Neural progenitor cell (in vitro differentiated cells): ENCODE measurements around the gene CDH18. TPM values are rescaled to one million over a fixed set of nuclear protein-coding genes. Genes with fewer than 3 reads are reported as not detected.

Experiments
- DNase-seq: peaks from one replicate; pipeline ENCODE4 v3.0.0-alpha.2; 2016; ENCODE audit warnings: low spot score
- H2AFZ ChIP-seq: fragments of 200-600 bp; sonication (generic); replicated peaks from 2 replicates; pipeline ENCODE4 v1.6.1; 2016; ENCODE audit warnings: antibody characterized with exemption
- H3F3A ChIP-seq: fragments of 200-600 bp; sonication (generic); 2 replicates; pipeline ENCODE4 v1.6.1; 2016; ENCODE audit warnings: antibody characterized with exemption, low read depth
- H3K27ac ChIP-seq: fragments of 200-600 bp; sonication (generic); 2 replicates; pipeline ENCODE4 v1.5.1; 2016; ENCODE audit warnings: mild to moderate bottlenecking
- H3K27me3 ChIP-seq: fragments of 200-600 bp; sonication (generic); 2 replicates; pipeline ENCODE4 v1.6.1; 2016; ENCODE audit warnings: mild to moderate bottlenecking, moderate library complexity
- H3K36me3 ChIP-seq: fragments of 200-600 bp; sonication (generic); 2 replicates; pipeline ENCODE4 v1.5.1; 2016
- H3K4me1 ChIP-seq: fragments of 200-600 bp; sonication (generic); 2 replicates; pipeline ENCODE4 v1.6.1; 2016; ENCODE audit warnings: mixed run types
- H3K4me2 ChIP-seq: fragments of 200-600 bp; sonication (generic); 2 replicates; pipeline ENCODE4 v1.6.1; 2016
- H3K4me3 ChIP-seq: fragments of 200-600 bp; sonication (generic); 2 replicates; pipeline ENCODE4 v1.5.1; 2016
- H3K79me2 ChIP-seq: fragments of 200-600 bp; sonication (generic); 2 replicates; pipeline ENCODE4 v1.6.1; 2016; ENCODE audit warnings: low read depth
- H3K9ac ChIP-seq: fragments of 200-600 bp; sonication (generic); 2 replicates; pipeline ENCODE4 v1.6.1; 2016
- H3K9me3 ChIP-seq: fragments of 200-600 bp; sonication (generic); 2 replicates; pipeline ENCODE4 v1.5.1; 2016; ENCODE audit warnings: low read depth
- H4K20me1 ChIP-seq: fragments of 200-600 bp; sonication (generic); 2 replicates; pipeline ENCODE4 v1.6.1; 2016; ENCODE audit warnings: low read depth
- H3K27ac Mint-ChIP-seq: 3 replicates; pipeline ENCODE4 v1.8.0; 2021; ENCODE audit warnings: mixed read lengths
- H3K27me3 Mint-ChIP-seq: 2 replicates; pipeline ENCODE4 v1.8.0; 2022; ENCODE audit warnings: low read depth, mild to moderate bottlenecking, inconsistent platforms, moderate library complexity, mixed read lengths; ENCODE audit not compliant: insufficient read depth
- H3K36me3 Mint-ChIP-seq: 3 replicates; pipeline ENCODE4 v1.8.0; 2021; ENCODE audit warnings: mixed read lengths
- H3K4me1 Mint-ChIP-seq: 3 replicates; pipeline ENCODE4 v1.8.0; 2021; ENCODE audit warnings: mixed read lengths
- H3K4me3 Mint-ChIP-seq: 3 replicates; pipeline ENCODE4 v1.8.0; 2021; ENCODE audit warnings: mild to moderate bottlenecking, moderate library complexity, mixed read lengths
- H3K9me3 Mint-ChIP-seq: 3 replicates; pipeline ENCODE4 v1.8.0; 2020; ENCODE audit warnings: mixed read lengths
- EZH2 ChIP-seq: fragments of 200-600 bp; sonication (generic); IDR thresholded peaks from 2 replicates; pipeline ENCODE4 v1.6.1; 2017; ENCODE audit warnings: antibody characterized with exemption, mild to moderate bottlenecking, moderate library complexity
- EZH2phosphoT487 ChIP-seq: fragments of 200-600 bp; sonication (generic); IDR thresholded peaks from 2 replicates; pipeline ENCODE4 v1.6.1; 2017; ENCODE audit warnings: antibody characterized with exemption
- total RNA-seq: library from RNA; depleted of rRNA; stranded (reverse); fragments of >200 nt; gene quantifications from 2 replicates; pipeline ENCODE4 v1.2.3, GENCODE V29; 2015; ENCODE audit warnings: low replicate concordance
- TF ChIP-seq, protein P1 (sequence below): fragments of 200-600 bp; sonication (generic); IDR thresholded peaks from 2 replicates; pipeline ENCODE4 v1.5.1; 2017; ENCODE audit warnings: antibody characterized with exemption, mild to moderate bottlenecking

CDH18 gene
- total RNA-seq: 0.22 and 0.58 TPM in 2 replicates

DNA sequence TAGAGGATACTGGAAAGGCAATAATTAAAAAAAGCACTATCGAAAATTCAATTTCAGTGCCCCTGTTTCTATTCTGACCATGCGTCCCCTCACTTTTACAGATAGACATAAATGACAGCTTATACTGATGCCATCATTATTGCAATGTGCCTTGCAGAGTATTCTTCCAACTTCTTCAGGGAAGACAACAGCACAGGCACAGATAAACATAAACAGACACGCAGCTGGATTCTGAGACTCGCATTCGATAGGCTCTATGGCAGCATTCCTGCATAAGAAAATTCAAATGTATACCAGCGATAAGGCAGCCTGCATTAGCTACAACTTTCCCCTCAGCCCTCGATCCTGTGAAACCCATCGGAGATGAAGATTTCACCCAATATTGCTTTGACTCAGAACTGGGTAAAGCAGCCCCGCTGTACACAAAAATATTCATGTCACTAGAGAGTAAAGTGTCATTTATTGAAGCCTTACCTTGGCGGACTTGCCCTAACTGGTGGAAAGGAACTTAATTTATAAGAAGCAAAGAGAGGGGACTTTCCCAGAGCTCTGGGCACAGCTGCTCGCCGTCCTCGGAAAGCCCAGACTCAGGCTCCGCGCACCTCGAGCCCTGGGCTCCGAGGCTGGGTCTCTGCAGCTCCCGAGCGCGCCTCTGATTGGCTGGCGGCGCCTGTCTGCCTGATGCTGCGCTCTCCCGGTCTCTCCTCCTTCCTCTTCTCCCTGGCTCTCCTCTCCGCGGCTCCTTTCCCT lies at the start of gene CDH18:
Gene CDH18 (minus strand): TSS at position 589 of the 750 bp plus-strand sequence. CDS start 149,214 bp downstream, outside the sequence.
- H2AFZ ChIP-seq: peak within 1 kb of the TSS; percentile 90
- peak within 1 kb of the TSS; percentile 89 for H3K4me3 Mint-ChIP-seq
- no peak within 1 kb of the TSS for H3K27ac ChIP-seq
- no peak for TF ChIP-seq EZH2
- no peak for TF ChIP-seq EZH2phosphoT487
- TF ChIP-seq, protein P1, sequence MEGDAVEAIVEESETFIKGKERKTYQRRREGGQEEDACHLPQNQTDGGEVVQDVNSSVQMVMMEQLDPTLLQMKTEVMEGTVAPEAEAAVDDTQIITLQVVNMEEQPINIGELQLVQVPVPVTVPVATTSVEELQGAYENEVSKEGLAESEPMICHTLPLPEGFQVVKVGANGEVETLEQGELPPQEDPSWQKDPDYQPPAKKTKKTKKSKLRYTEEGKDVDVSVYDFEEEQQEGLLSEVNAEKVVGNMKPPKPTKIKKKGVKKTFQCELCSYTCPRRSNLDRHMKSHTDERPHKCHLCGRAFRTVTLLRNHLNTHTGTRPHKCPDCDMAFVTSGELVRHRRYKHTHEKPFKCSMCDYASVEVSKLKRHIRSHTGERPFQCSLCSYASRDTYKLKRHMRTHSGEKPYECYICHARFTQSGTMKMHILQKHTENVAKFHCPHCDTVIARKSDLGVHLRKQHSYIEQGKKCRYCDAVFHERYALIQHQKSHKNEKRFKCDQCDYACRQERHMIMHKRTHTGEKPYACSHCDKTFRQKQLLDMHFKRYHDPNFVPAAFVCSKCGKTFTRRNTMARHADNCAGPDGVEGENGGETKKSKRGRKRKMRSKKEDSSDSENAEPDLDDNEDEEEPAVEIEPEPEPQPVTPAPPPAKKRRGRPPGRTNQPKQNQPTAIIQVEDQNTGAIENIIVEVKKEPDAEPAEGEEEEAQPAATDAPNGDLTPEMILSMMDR: no peak
- H3K4me1 ChIP-seq: no peaks in the 10 kb centered on the region
- H3K79me2 ChIP-seq: no peaks in the 10 kb centered on the region
- H4K20me1 ChIP-seq: no peaks in the 10 kb centered on the region
- no peaks in the 10 kb centered on the region for H3K9me3 Mint-ChIP-seq
- H3K4me2 ChIP-seq: peak within 1 kb of the TSS; percentile 83
- no peaks in the 10 kb centered on the region for H3F3A ChIP-seq
- H3K9ac ChIP-seq: no peak within 1 kb of the TSS
- no peaks in the 10 kb centered on the region for H3K9me3 ChIP-seq
- no peaks in the 10 kb centered on the region for H3K27me3 Mint-ChIP-seq
- H3K4me3 ChIP-seq: peak within 1 kb of the TSS; percentile 49
- no peaks in the 10 kb centered on the region for H3K36me3 Mint-ChIP-seq
- no peak within 1 kb of the TSS for H3K27ac Mint-ChIP-seq
- peaks cover 16% of the 10 kb centered on the region for H3K4me1 Mint-ChIP-seq
- no peaks in the 10 kb centered on the region for H3K36me3 ChIP-seq
- peaks cover 44% of the 10 kb centered on the region for H3K27me3 ChIP-seq
- DNase-seq: peak; percentile 88

DNA sequence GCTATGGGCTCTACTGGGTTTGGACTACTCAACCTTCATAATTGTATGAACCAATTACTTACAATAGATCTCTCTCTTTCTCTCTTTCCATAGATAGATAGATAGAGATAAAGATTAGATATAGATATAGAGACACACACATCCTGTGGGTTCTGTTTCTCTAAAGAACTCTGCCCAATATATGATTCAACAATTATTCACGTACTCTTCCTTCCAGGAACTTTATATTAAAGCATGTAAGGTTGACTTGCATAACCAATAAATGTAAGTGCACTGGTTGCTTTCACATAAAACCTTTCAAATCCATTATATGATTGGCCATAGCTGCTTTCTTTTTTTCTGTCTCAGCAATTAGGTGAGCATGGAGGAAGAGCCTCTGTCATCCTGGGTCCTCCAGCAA lies 46.7 kb upstream of the CDH18 start:
- H3K9me3 ChIP-seq: no peaks in the 10 kb centered on the region
- no peak overlapping the region for H3K4me2 ChIP-seq
- no peak overlapping the region for H3K27ac Mint-ChIP-seq
- no peak overlapping the region for H3K9ac ChIP-seq
- peaks cover 3% of the 10 kb centered on the region for H3K27me3 Mint-ChIP-seq
- no peaks in the 10 kb centered on the region for H3K36me3 ChIP-seq
- H4K20me1 ChIP-seq: no peaks in the 10 kb centered on the region
- H3K4me1 ChIP-seq: no peaks in the 10 kb centered on the region
- H3K79me2 ChIP-seq: no peaks in the 10 kb centered on the region
- DNase-seq: no peak
- peaks cover 17% of the 10 kb centered on the region for H3K9me3 Mint-ChIP-seq
- no peak overlapping the region for H3K4me3 Mint-ChIP-seq
- TF ChIP-seq EZH2 (no peak), EZH2phosphoT487 (no peak)
- TF ChIP-seq, protein P1: no peak
- no peaks in the 10 kb centered on the region for H3K27me3 ChIP-seq
- no peaks in the 10 kb centered on the region for H3F3A ChIP-seq
- H3K27ac ChIP-seq: no peak overlapping the region
- peaks cover 4% of the 10 kb centered on the region for H3K36me3 Mint-ChIP-seq
- H3K4me1 Mint-ChIP-seq: no peaks in the 10 kb centered on the region
- no peak overlapping the region for H3K4me3 ChIP-seq
- H2AFZ ChIP-seq: no peak overlapping the region

GRCh38 chr5:20033881-20034280 lies 45.9 kb upstream of the CDH18 start:
- TF ChIP-seq, protein P1: no peak
- TF ChIP-seq EZH2: no peak
- TF ChIP-seq EZH2phosphoT487: no peak
- H3K36me3 ChIP-seq: no peaks in the 10 kb centered on the region
- Mint-ChIP-seq H3K27ac (no peak overlapping the region), H3K4me1 (no peaks in the 10 kb centered on the region), H3K27me3 (peaks cover 3% of the 10 kb centered on the region), H3K36me3 (peaks cover 4% of the 10 kb centered on the region), H3K4me3 (no peak overlapping the region), H3K9me3 (peaks cover 13% of the 10 kb centered on the region)
- no peak overlapping the region for H2AFZ ChIP-seq
- H3F3A ChIP-seq: no peaks in the 10 kb centered on the region
- no peaks in the 10 kb centered on the region for H3K27me3 ChIP-seq
- no peak overlapping the region for H3K9ac ChIP-seq
- no peaks in the 10 kb centered on the region for H3K4me1 ChIP-seq
- H4K20me1 ChIP-seq: no peaks in the 10 kb centered on the region
- no peak overlapping the region for H3K27ac ChIP-seq
- H3K79me2 ChIP-seq: no peaks in the 10 kb centered on the region
- H3K9me3 ChIP-seq: no peaks in the 10 kb centered on the region
- no peak overlapping the region for H3K4me2 ChIP-seq
- no peak for DNase-seq
- H3K4me3 ChIP-seq: no peak overlapping the region
